Subcutaneous adipose tissue (tissue), 4 donors: Measurements from ENCODE around the gene PCDHGC3. TPM values are rescaled to one million over a fixed set of nuclear protein-coding genes. Genes with fewer than 3 reads are reported as not detected.

ENCODE experiments used
- CTCF ChIP-seq: fragments of 450-650 bp; IDR thresholded peaks from one replicate; pipeline ENCODE4 v1.5.1; 2016; ENCODE audit warnings: low read depth, mild to moderate bottlenecking, control low read depth, antibody characterized with exemption, moderate library complexity
- total RNA-seq, 4 donors: library from RNA; depleted of rRNA; stranded (reverse); fragments of >200 nt; gene quantifications; one replicate each; pipeline ENCODE4 v1.1.0, GENCODE V29; 2016

The PCDHGC3 gene
- total RNA-seq, 4 donors from 2014 or later = 16.5 to 35.4 (median 30.4) TPM

GRCh38 chr5:141487131-141487530, 11.4 kb downstream of the PCDHGC3 start:
- TF ChIP-seq CTCF = no peak

GRCh38 chr5:141488591-141489561, 13.1 kb downstream of the PCDHGC3 start, which contains the start of gene PCDHGC5:
PCDHGC5 (plus strand) TSS chr5:141489081; CDS start chr5:141489241, 160 bp downstream.
- TF ChIP-seq CTCF = no peak

GRCh38 chr5:141489841-141490240, 14.1 kb downstream of the PCDHGC3 start:
- no peak for TF ChIP-seq CTCF

GRCh38 chr5:141490271-141490670, 14.5 kb downstream of the PCDHGC3 start:
- TF ChIP-seq CTCF = no peak

GRCh38 chr5:141490771-141491170, 15.0 kb downstream of the PCDHGC3 start:
- TF ChIP-seq CTCF = no peak

GRCh38 chr5:141491323-141492167, 15.8 kb downstream of the PCDHGC3 start:
- TF ChIP-seq CTCF = no peak
